Measurements from ENCODE around the gene IFNG. TPM values are rescaled to one million over a fixed set of nuclear protein-coding genes. Genes with fewer than 3 reads are reported as not detected.

IFNG gene
- total and polyA plus RNA-seq, 10 of the 15 experiments (the other 5 are each of a cell fraction or from before 2014, with no cell fraction given): 0.10 to 1.4 (median 0.25) TPM; not detected in 2

DNA sequence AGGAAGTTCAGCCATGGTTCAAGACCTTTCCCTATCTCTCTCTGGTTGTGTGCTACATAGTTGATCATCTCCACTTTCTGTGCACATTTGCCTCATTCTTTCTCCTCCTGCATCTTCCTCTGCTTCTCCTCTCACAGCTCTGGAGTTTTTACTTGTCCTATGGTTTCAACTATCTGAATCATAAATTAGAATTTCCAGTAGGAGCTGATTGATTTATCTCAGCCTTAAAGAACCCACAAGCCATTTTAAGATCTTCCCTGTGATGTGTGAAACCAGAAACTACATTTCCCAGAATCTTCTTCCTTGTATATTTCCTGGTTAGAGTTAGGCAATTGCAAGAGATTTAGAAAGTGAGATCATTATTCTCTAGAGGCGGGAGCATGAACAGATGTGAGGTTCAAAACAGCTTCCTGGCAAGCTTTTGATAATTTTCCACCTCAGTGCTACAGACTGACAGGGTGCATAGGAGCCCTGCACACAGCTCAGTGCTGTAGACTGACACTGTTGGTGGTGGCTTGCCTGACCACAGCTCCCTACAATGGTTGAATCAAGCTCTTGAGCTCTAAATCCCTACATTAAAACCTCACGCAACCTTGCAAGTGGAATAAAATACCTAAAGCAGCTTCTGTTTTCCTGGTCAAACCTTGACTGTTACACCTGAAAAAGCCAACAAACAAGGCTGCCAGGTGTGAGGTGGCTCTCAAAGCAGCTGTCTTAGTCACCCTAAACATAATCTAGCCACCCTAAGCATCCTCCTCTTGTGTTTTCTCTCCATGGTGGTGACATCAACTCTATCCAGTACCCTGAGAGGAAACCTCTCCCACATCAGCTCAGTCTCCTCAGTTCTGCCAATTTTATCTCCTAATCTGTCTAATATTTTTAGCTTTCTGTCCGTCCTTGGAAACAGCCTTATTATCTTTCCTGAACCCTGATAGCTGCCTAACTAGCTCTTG lies 21.5 kb upstream of the IFNG start:
- H3K4me3 ChIP-seq: no peak overlapping the region
- in situ Hi-C loops (cut with MboI): no loop called here
- 35% methylated on average over 3 of the region's 3 CpGs for WGBS (ENCODE audit: insufficient coverage, insufficient replicate concordance, low lambda C conversion rate, missing lambda C conversion rate)
- TF ChIP-seq SIX5 (IDR thresholded peaks at IDR 0.05; ENCODE audit: low read depth, low read length, severe bottlenecking) (no peak), REST (IDR thresholded peaks at IDR 0.05; ENCODE audit: low read depth, low read length) (no peak), ZNF592 (IDR thresholded peaks at IDR 0.05) (no peak), HDAC6 (IDR thresholded peaks at IDR 0.05; ENCODE audit: unreplicated experiment) (no peak), IKZF2 (IDR thresholded peaks at IDR 0.05) (no peak), EP300 (IDR thresholded peaks at IDR 0.05; ENCODE audit: borderline replicate concordance in 1 of 2, control insufficient read depth in 1 of 2, low read depth in 2 of 2, low read length in 2 of 2) (no peak), ZNF24 (IDR thresholded peaks at IDR 0.05) (no peak), CHD1 (IDR thresholded peaks at IDR 0.05; ENCODE audit: low read depth, low read length) (no peak), CHD2 (IDR thresholded peaks at IDR 0.05; ENCODE audit: borderline replicate concordance, low read depth, low read length) (no peak), ATF7 (IDR thresholded peaks at IDR 0.05; ENCODE audit: low read depth) (no peak)

More for the DNA sequence above, 21.5 kb upstream of the IFNG start:
- Histone ChIP-seq H3K27me3 (replicated peaks in 1 of 2; ENCODE audit: control insufficient read depth in 2 of 2, insufficient read depth in 2 of 2, low read length in 1 of 2) (no peaks in the 10 kb centered on the region; a peak in 1 of 4 replicates), H3K36me3 (ENCODE audit: control insufficient read depth in 2 of 2, insufficient read depth in 2 of 2, low read length in 1 of 2) (no peaks in the 10 kb centered on the region), H3K9ac (ENCODE audit: control insufficient read depth, insufficient read depth, low read length) (no peak overlapping the region), H3K4me1 (ENCODE audit: control insufficient read depth, insufficient read depth, low read length) (no peaks in the 10 kb centered on the region), H3K27ac (ENCODE audit: control insufficient read depth, insufficient read depth) (no peak overlapping the region), H3K9me3 (replicated peaks; ENCODE audit: control insufficient read depth, insufficient read depth, low read length) (no peaks in the 10 kb centered on the region), H2AFZ (ENCODE audit: control insufficient read depth, low read depth, low read length) (no peak overlapping the region), H3K79me2 (ENCODE audit: control insufficient read depth, insufficient read depth, low read length) (no peaks in the 10 kb centered on the region), H4K20me1 (ENCODE audit: control insufficient read depth, insufficient read depth) (no peaks in the 10 kb centered on the region), H3K4me2 (ENCODE audit: control insufficient read depth, insufficient read depth) (no peak overlapping the region)
- RAD21 ChIA-PET (ENCODE audit: unreplicated experiment): interaction anchor here (0.8 to 0.9 kb wide), 2 partner anchors 22 to 136 kb away, joined by 3 to 4 read pairs; no protein-coding TSS in a partner anchor
- CTCF ChIA-PET: interaction anchor here (0.8 to 2.2 kb wide), 6 partner anchors 12 to 141 kb away, joined by 3 to 7 read pairs (median 4); no protein-coding TSS in a partner anchor
- 0 out of 3 replicates have a peak, but pooled peaks have one; percentile 21 for ATAC-seq
- SMC1A ChIA-PET (ENCODE audit: uncharacterized antibody, unreplicated experiment): interaction anchor here (0.6 to 2.0 kb wide), 10 partner anchors 9 to 140 kb away, joined by 3 to 8 read pairs (median 4); partner anchors contain the start of gene IFNG
- intact Hi-C loops (cut with micrococcal nuclease; ENCODE audit: unreplicated experiment): no loop called here
- FAIRE-seq: peak; percentile 18
- POLR2A ChIA-PET: interaction anchor here (1.2 kb wide), 1 partner anchor 12 kb away, joined by 4 read pairs; no protein-coding TSS in a partner anchor
- DNase-seq (ENCODE audit: low read depth, low spot score): no peak
- BruUV-seq (replicated peaks): no TSS peak
